H1 (cell line): ENCODE results near the gene MPDZ. TPM values are rescaled to one million over a fixed set of nuclear protein-coding genes. Genes with fewer than 3 reads are reported as not detected.

Experiments
- CTCF ChIA-PET: fragments of 300-600 bp; sonication (Branson Sonifier 250); formaldehyde crosslinking; loops from one replicate; lab custom pipeline; 2021; ENCODE audit not compliant: partially characterized antibody; lab: Charles Lee
- POLR2A ChIA-PET: fragments of 300-600 bp; sonication (Branson Sonifier 250); formaldehyde crosslinking; loops from one replicate; lab custom pipeline; 2021; ENCODE audit warnings: inconsistent platforms; ENCODE audit not compliant: partially characterized antibody; lab: Charles Lee
- DNase-seq, 2 experiments: peaks; one replicate each; pipeline versions ENCODE4 v3.0.0 to v3.0.0-alpha.2; 2010 to 2022; ENCODE audit warnings: low spot score in 2 of 2, low read depth in 1 of 2, mixed read lengths in 1 of 2
- FAIRE-seq: peaks from 2 replicates; lab custom pipeline; 2011; peaks lifted over from hg19 to GRCh38; lab: Jason Lieb, UNC
- H2AFZ ChIP-seq: 2 replicates; pipeline ENCODE4 v1.8.1; 2012; ENCODE audit warnings: low read length, inconsistent platforms
- H2AK5ac ChIP-seq: 2 replicates; pipeline ENCODE4 v1.6.1; 2013; ENCODE audit warnings: low read depth, low read length
- H2BK120ac ChIP-seq: replicated peaks from 2 replicates; pipeline ENCODE3; 2013; ENCODE audit warnings: low read depth, low read length, inconsistent platforms
- H2BK12ac ChIP-seq: 2 replicates; pipeline ENCODE4 v1.6.1; 2013; ENCODE audit warnings: low read depth, low read length
- H2BK15ac ChIP-seq: 2 replicates; pipeline ENCODE4 v1.6.1; 2013; ENCODE audit warnings: low read length
- H2BK20ac ChIP-seq: 2 replicates; pipeline ENCODE4 v1.6.1; 2013; ENCODE audit warnings: low read length
- H2BK5ac ChIP-seq: 2 replicates; pipeline ENCODE4 v1.6.1; 2013; ENCODE audit warnings: low read depth, low read length
- H3K14ac ChIP-seq: 2 replicates; pipeline ENCODE4 v1.6.1; 2013; ENCODE audit warnings: inconsistent platforms; ENCODE audit not compliant: insufficient read length
- H3K18ac ChIP-seq: 2 replicates; pipeline ENCODE4 v1.6.1; 2013; ENCODE audit warnings: low read length; ENCODE audit errors: extremely low read depth
- H3K23ac ChIP-seq: 2 replicates; pipeline ENCODE4 v1.6.1; 2013; ENCODE audit warnings: inconsistent platforms; ENCODE audit not compliant: insufficient read length
- H3K23me2 ChIP-seq: 2 replicates; pipeline ENCODE4 v1.6.1; 2013; ENCODE audit warnings: low read depth, low read length
- H3K27ac ChIP-seq: 2 replicates; pipeline ENCODE4 v1.6.1; 2011; ENCODE audit warnings: low read depth, low read length, inconsistent platforms
- H3K27me3 ChIP-seq, 4 experiments: replicated peaks in 1 of 4; 1 replicate in 1 of 4; 2 replicates in 3 of 4; pipeline versions ENCODE4 v1.6.1 to v1.8.1; 2011 to 2013; ENCODE audit warnings: low read length in 3 of 4, mild to moderate bottlenecking in 3 of 4, inconsistent platforms in 2 of 4, mixed read lengths in 2 of 4, moderate library complexity in 1 of 4; ENCODE audit not compliant: control insufficient read depth in 3 of 4, insufficient read depth in 3 of 4; ENCODE audit errors: extremely low read depth in 1 of 4
- H3K36me3 ChIP-seq, 4 experiments: 2 replicates each; pipeline versions ENCODE4 v1.6.1 to v1.8.1; 2011 to 2013; ENCODE audit warnings: mild to moderate bottlenecking in 4 of 4, low read length in 3 of 4, moderate library complexity in 2 of 4, control low read depth in 1 of 4, inconsistent platforms in 1 of 4; ENCODE audit not compliant: insufficient read depth in 4 of 4, control insufficient read depth in 2 of 4
- H3K4ac ChIP-seq: replicated peaks from 2 replicates; pipeline ENCODE3; 2013; ENCODE audit warnings: low read length, low read depth, mixed read lengths, inconsistent platforms; ENCODE audit not compliant: insufficient read length
- H3K4me1 ChIP-seq, 4 experiments: replicated peaks in 1 of 4; 1 replicate in 1 of 4; 2 replicates in 3 of 4; pipeline versions ENCODE4 v1.6.1 to v1.8.1; 2011 to 2013; ENCODE audit warnings: low read length in 3 of 4, inconsistent platforms in 2 of 4, mixed read lengths in 1 of 4; ENCODE audit not compliant: insufficient read depth in 4 of 4, control insufficient read depth in 3 of 4
- H3K4me2 ChIP-seq, 2 experiments: 2 replicates each; pipeline versions ENCODE4 v1.6.1 to v1.8.1; 2011 to 2013; ENCODE audit warnings: low read depth in 2 of 2, low read length in 2 of 2, control low read depth in 1 of 2, inconsistent platforms in 1 of 2, mild to moderate bottlenecking in 1 of 2; ENCODE audit not compliant: insufficient read depth in 1 of 2
- H3K4me3 ChIP-seq, 4 experiments: fragments of 200-600, 300-600 bp in 1 of 4; sonication (generic), shearing (Covaris generic), sonication (Bioruptor Twin) in 1 of 4; 2 replicates each; pipeline versions ENCODE4 v1.5.1 to v1.8.1; 2011 to 2016; ENCODE audit warnings: low read length in 4 of 4, low read depth in 3 of 4, control low read depth in 2 of 4, inconsistent platforms in 2 of 4, mild to moderate bottlenecking in 2 of 4, mixed read lengths in 1 of 4, moderate library complexity in 1 of 4; ENCODE audit not compliant: insufficient read depth in 2 of 4; ENCODE audit errors: extremely low read depth in 1 of 4
- H3K56ac ChIP-seq: replicated peaks from 2 replicates; pipeline ENCODE3; 2013; ENCODE audit warnings: low read depth, mild to moderate bottlenecking, mixed read lengths, low read length, inconsistent platforms; ENCODE audit not compliant: insufficient read length
- H3K79me1 ChIP-seq: 2 replicates; pipeline ENCODE4 v1.6.1; 2013; ENCODE audit warnings: low read depth, low read length, control low read depth
- H3K79me2 ChIP-seq, 2 experiments: 2 replicates each; pipeline versions ENCODE4 v1.6.1 to v1.8.1; 2012 to 2013; ENCODE audit warnings: low read length in 2 of 2, mild to moderate bottlenecking in 2 of 2, inconsistent platforms in 1 of 2; ENCODE audit not compliant: insufficient read depth in 2 of 2, control insufficient read depth in 1 of 2
- H3K9ac ChIP-seq, 4 experiments: replicated peaks in 1 of 4; 1 replicate in 1 of 4; 2 replicates in 3 of 4; pipeline versions ENCODE4 v1.6.1 to v1.8.1; 2011 to 2013; ENCODE audit warnings: low read depth in 3 of 4, low read length in 3 of 4, control low read depth in 2 of 4, mild to moderate bottlenecking in 2 of 4, moderate library complexity in 2 of 4, inconsistent platforms in 1 of 4; ENCODE audit errors: extremely low read depth in 1 of 4
- H3K9me3 ChIP-seq, 2 experiments: 2 replicates each; pipeline versions ENCODE4 v1.6.1 to v1.8.1; 2012 to 2013; ENCODE audit warnings: mild to moderate bottlenecking in 2 of 2, moderate library complexity in 2 of 2, control low read depth in 1 of 2, inconsistent platforms in 1 of 2, low read depth in 1 of 2, low read length in 1 of 2, mixed read lengths in 1 of 2; ENCODE audit not compliant: insufficient read depth in 2 of 2
- H4K20me1 ChIP-seq, 2 experiments: replicated peaks in 1 of 2; 2 replicates each; pipeline versions ENCODE3 to v1.8.1; 2011 to 2013; ENCODE audit warnings: inconsistent platforms in 2 of 2, low read length in 2 of 2, mild to moderate bottlenecking in 1 of 2; ENCODE audit not compliant: insufficient read depth in 2 of 2, control insufficient read depth in 1 of 2
- H4K5ac ChIP-seq: 2 replicates; pipeline ENCODE4 v1.6.1; 2013; ENCODE audit warnings: low read length, low read depth, mixed read lengths, inconsistent platforms; ENCODE audit not compliant: insufficient read length
- H4K8ac ChIP-seq: 2 replicates; pipeline ENCODE4 v1.8.0; 2013; ENCODE audit warnings: mild to moderate bottlenecking, moderate library complexity, low read length, inconsistent platforms; ENCODE audit not compliant: insufficient read depth; ENCODE audit errors: extremely low read depth
- H4K91ac ChIP-seq: replicated peaks from 2 replicates; pipeline ENCODE3; 2013; ENCODE audit warnings: low read length, mixed read lengths, inconsistent platforms; ENCODE audit not compliant: insufficient read length
- ASH2L ChIP-seq: fragments of 200-600, 300-600 bp; sonication (generic); IDR thresholded peaks from one replicate; pipeline ENCODE4 v1.7.1; 2017; ENCODE audit warnings: low read length
- CBX5 ChIP-seq: fragments of 300-800, 300-1000 bp; sonication (generic); IDR thresholded peaks from 2 replicates; pipeline ENCODE4 v1.7.1; 2016; ENCODE audit warnings: antibody characterized with exemption, low read length, low read depth
- CEBPB ChIP-seq: IDR thresholded peaks from 2 replicates; pipeline ENCODE4 v1.6.1; 2012; ENCODE audit warnings: low read depth, low read length
- CREB1 ChIP-seq: IDR thresholded peaks from 2 replicates; pipeline ENCODE4 v1.6.1; 2012; ENCODE audit warnings: inconsistent platforms
- EZH2 ChIP-seq: fragments of 200-600 bp; sonication (generic); IDR thresholded peaks from 2 replicates; pipeline ENCODE4 v1.7.1; 2012; ENCODE audit warnings: low read depth, mild to moderate bottlenecking, moderate library complexity, low read length, inconsistent platforms; ENCODE audit not compliant: severe bottlenecking
- HDAC6 ChIP-seq: IDR thresholded peaks from one replicate; pipeline ENCODE4 v1.7.1; 2012; ENCODE audit warnings: low read depth, mild to moderate bottlenecking, inconsistent platforms, low read length, moderate library complexity
- KDM1A ChIP-seq: fragments of 200-600, 300-600 bp; sonication (generic); IDR thresholded peaks from 2 replicates; pipeline ENCODE4 v1.7.1; 2016; ENCODE audit warnings: mild to moderate bottlenecking, low read length, borderline replicate concordance
- PHF8 ChIP-seq: fragments of 200-600 bp; sonication (generic); conservative IDR thresholded peaks from 2 replicates; pipeline ENCODE4 v1.7.1; 2012; ENCODE audit warnings: low read depth, mild to moderate bottlenecking, inconsistent platforms, low read length, moderate library complexity
- RBBP5 ChIP-seq: IDR thresholded peaks from 2 replicates; pipeline ENCODE4 v1.7.1; 2012; ENCODE audit warnings: low read depth, mild to moderate bottlenecking, inconsistent platforms, low read length, moderate library complexity, borderline replicate concordance
- RFX5 ChIP-seq: IDR thresholded peaks from 2 replicates; pipeline ENCODE4 v1.6.1; 2011; ENCODE audit warnings: low read depth, low read length, improper control_type of control experiment, borderline replicate concordance
- SIN3A ChIP-seq, 2 experiments: IDR thresholded peaks in 1 of 2; conservative IDR thresholded peaks in 1 of 2; 2 replicates each; pipeline ENCODE4 v1.6.1; 2011 to 2012; ENCODE audit warnings: low read length in 2 of 2, improper control_type of control experiment in 1 of 2, low read depth in 1 of 2, mild to moderate bottlenecking in 1 of 2
- SP2 ChIP-seq: IDR thresholded peaks from 2 replicates; pipeline ENCODE4 v1.6.1; 2012; ENCODE audit warnings: mild to moderate bottlenecking, low read length, inconsistent platforms
- SRF ChIP-seq: IDR thresholded peaks from 2 replicates; pipeline ENCODE4 v1.6.1; 2011; ENCODE audit warnings: mild to moderate bottlenecking, low read depth, low read length, moderate library complexity
- WGBS, 2 experiments: shearing (Covaris generic) in 1 of 2; methylation state at CpG; one replicate each; pipeline versions ENCODE4 v1.1.6 to v1.1.7; 2013 to 2015; ENCODE audit warnings: low lambda C conversion rate in 2 of 2, mixed read lengths in 2 of 2, inconsistent platforms in 1 of 2, low coverage in 1 of 2, missing lambda C conversion rate in 1 of 2; ENCODE audit not compliant: insufficient replicate concordance in 2 of 2, insufficient coverage in 1 of 2, insufficient read length in 1 of 2; ENCODE audit errors: extremely low coverage in 1 of 2, missing lambda C conversion rate in 1 of 2; 5-methylcytosine and 5-hydroxymethylcytosine counted together
- polyA plus RNA-seq, 7 experiments: library from polyadenylated mRNA; depleted of rRNA in 3 of 7; stranded (reverse) in 5 of 7; unstranded in 2 of 7; fragments of >200 nt in 5 of 7; fragments of 200-250 nt in 2 of 7; gene quantifications; 1 replicate in 5 of 7; 2 replicates in 1 of 7; 4 replicates in 1 of 7; pipeline versions ENCODE4 v1.2.1 to v1.2.3, GENCODE V29; 2011 to 2013; ENCODE audit warnings: missing spikeins in 2 of 7, mixed read lengths in 2 of 7
- total RNA-seq: library from RNA; stranded (reverse); fragmentation: NEBNext Ultra II Directional; extraction: Animal tissue kit (Norgen Biotek cat#: 25700); gene quantifications from 2 replicates; pipeline ENCODE4 v1.2.1, GENCODE V29; 2021
- TF ChIP-seq, protein P1 (sequence below): IDR thresholded peaks from 2 replicates; pipeline ENCODE4 v1.6.1; 2011; ENCODE audit warnings: low read length, improper control_type of control experiment

Gene MPDZ
- total and polyA plus RNA-seq, 2 of the 8 experiments (the other 6 are each of a cell fraction or from before 2014, with no cell fraction given), result 14.6 to 39.4 TPM

GRCh38 chr9:13239208-13239607, 40.3 kb downstream of the MPDZ start:
- Histone ChIP-seq H3K23me2 (no peaks in the 10 kb centered on the region), H2AFZ (no peak overlapping the region), H3K27ac (no peak overlapping the region), H3K79me2 (no peaks in the 10 kb centered on the region), H3K36me3 (peaks cover 0 to 2% (median 0%) of the 10 kb centered on the region in 4 experiments; a peak in 2 of 8 replicates), H3K56ac (no peak overlapping the region), H3K23ac (no peak overlapping the region), H2BK20ac (no peak overlapping the region), H3K9me3 (no peaks in the 10 kb centered on the region), H3K4ac (no peak overlapping the region), H3K18ac (no peak overlapping the region), H4K5ac (no peak overlapping the region), H3K9ac (no peak overlapping the region), H4K91ac (no peak overlapping the region), H2BK5ac (no peak overlapping the region), H3K27me3 (no peaks in the 10 kb centered on the region), H2BK12ac (no peak overlapping the region), H2AK5ac (no peak overlapping the region), H3K14ac (no peak overlapping the region), H4K8ac (no peak overlapping the region), H3K4me2 (no peak overlapping the region), H2BK15ac (no peak overlapping the region)
- ChIA-PET POLR2A (no interaction called here), CTCF (no interaction called here)
- no peak for DNase-seq
- TF ChIP-seq KDM1A (no peak), SIN3A (conservative IDR thresholded peaks at IDR 0.05 in 1 of 2, IDR thresholded peaks at IDR 0.05 in 1 of 2; ENCODE audit: low read depth in 1 of 2, low read length in 2 of 2) (no peak), ASH2L (no peak), HDAC6 (no peak), CREB1 (no peak), SP2 (no peak), SRF (no peak), PHF8 (no peak), RBBP5 (no peak), RFX5 (no peak), EZH2 (no peak), CEBPB (no peak), CBX5 (no peak)
- TF ChIP-seq, protein P1, sequence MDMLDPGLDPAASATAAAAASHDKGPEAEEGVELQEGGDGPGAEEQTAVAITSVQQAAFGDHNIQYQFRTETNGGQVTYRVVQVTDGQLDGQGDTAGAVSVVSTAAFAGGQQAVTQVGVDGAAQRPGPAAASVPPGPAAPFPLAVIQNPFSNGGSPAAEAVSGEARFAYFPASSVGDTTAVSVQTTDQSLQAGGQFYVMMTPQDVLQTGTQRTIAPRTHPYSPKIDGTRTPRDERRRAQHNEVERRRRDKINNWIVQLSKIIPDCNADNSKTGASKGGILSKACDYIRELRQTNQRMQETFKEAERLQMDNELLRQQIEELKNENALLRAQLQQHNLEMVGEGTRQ, result no peak
- TF ChIP-seq, all 59 proteins: peak for 0
- WGBS, 2 experiments, result 80% methylated on average over 1 of the region's 1 CpG; no CpG with 5 or more reads in 1 of the 2 experiments
- Histone ChIP-seq H3K79me1 (no peaks in the 10 kb centered on the region), H3K4me3 (no peak overlapping the region), H4K20me1 (no peaks in the 10 kb centered on the region), H3K4me1 (no peaks in the 10 kb centered on the region), H2BK120ac (no peak overlapping the region)
- no peak for FAIRE-seq
